ENCODE results near the gene SLC8A1. TPM values are rescaled to one million over a fixed set of nuclear protein-coding genes. Genes with fewer than 3 reads are reported as not detected.
A peak's percentile ranks its signal among the peaks of the same experiment; 100 is the strongest.

SLC8A1 gene
- total RNA-seq, 2 donors from 2014 or later, result 0.43 to 0.64 TPM

- no peak overlapping the region for H3K27ac Mint-ChIP-seq
- H3K36me3 Mint-ChIP-seq, result no peaks in the 10 kb centered on the region
- DNase-seq (ENCODE audit: low spot score in 2 of 2), result no peak
- ATAC-seq, result no peak
- H3K9me3 Mint-ChIP-seq, result no peaks in the 10 kb centered on the region
These were observed 320.7 kb downstream of the SLC8A1 start for GRCh38 chr2:40131081-40131704.

- H3K27ac Mint-ChIP-seq, result no peak overlapping the region
These were observed 321.5 kb downstream of the SLC8A1 start for GRCh38 chr2:40130251-40130994.

GRCh38 chr2:40129725-40130124 lies 322.2 kb downstream of the SLC8A1 start:
- ATAC-seq (no peak), DNase-seq (ENCODE audit: low spot score in 2 of 2) (no peak)
- Mint-ChIP-seq H3K9me3 (no peaks in the 10 kb centered on the region), H3K36me3 (no peaks in the 10 kb centered on the region), H3K27ac (no peak overlapping the region)

More at GRCh38 chr2:40130251-40130994, 321.5 kb downstream of the SLC8A1 start:
- H3K9me3 Mint-ChIP-seq, result no peaks in the 10 kb centered on the region
- DNase-seq (ENCODE audit: low spot score in 2 of 2), result no peak
- ATAC-seq, result no peak
- H3K36me3 Mint-ChIP-seq, result no peaks in the 10 kb centered on the region

GRCh38 chr2:40128796-40129195 lies 323.1 kb downstream of the SLC8A1 start:
- no peak for ATAC-seq
- Mint-ChIP-seq H3K9me3 (no peaks in the 10 kb centered on the region), H3K27ac (no peak overlapping the region), H3K36me3 (no peaks in the 10 kb centered on the region)
- DNase-seq (ENCODE audit: low spot score in 2 of 2), result no peak

GRCh38 chr2:40127890-40128557 lies 323.9 kb downstream of the SLC8A1 start:
- no peaks in the 10 kb centered on the region for H3K9me3 Mint-ChIP-seq
- ATAC-seq (no peak), DNase-seq (ENCODE audit: low spot score in 2 of 2) (no peak)
- no peaks in the 10 kb centered on the region for H3K36me3 Mint-ChIP-seq
- H3K27ac Mint-ChIP-seq, result no peak overlapping the region

- DNase-seq (ENCODE audit: low spot score in 2 of 2) (no peak), ATAC-seq (no peak)
- Mint-ChIP-seq H3K36me3 (no peaks in the 10 kb centered on the region), H3K27ac (peak overlapping the region in 1 of 2 donors; percentile 36), H3K9me3 (no peaks in the 10 kb centered on the region)
These were observed 324.7 kb downstream of the SLC8A1 start for GRCh38 chr2:40127146-40127545.

GRCh38 chr2:40126006-40126405 lies 325.9 kb downstream of the SLC8A1 start:
- DNase-seq (ENCODE audit: low spot score in 2 of 2) (no peak), ATAC-seq (no peak)
- Mint-ChIP-seq H3K9me3 (no peaks in the 10 kb centered on the region), H3K27ac (no peak overlapping the region), H3K36me3 (no peaks in the 10 kb centered on the region)

- no peaks in the 10 kb centered on the region for H3K9me3 Mint-ChIP-seq
- ATAC-seq, result no peak
- H3K36me3 Mint-ChIP-seq, result no peaks in the 10 kb centered on the region
- H3K27ac Mint-ChIP-seq, result no peak overlapping the region
- no peak for DNase-seq (ENCODE audit: low spot score in 2 of 2)
These were observed 328.1 kb downstream of the SLC8A1 start for GRCh38 chr2:40123746-40124145.

GRCh38 chr2:40123326-40123725 lies 328.6 kb downstream of the SLC8A1 start:
- DNase-seq (ENCODE audit: low spot score in 2 of 2), result no peak
- ATAC-seq, result no peak
- Mint-ChIP-seq H3K9me3 (no peaks in the 10 kb centered on the region), H3K36me3 (no peaks in the 10 kb centered on the region), H3K27ac (no peak overlapping the region)

GRCh38 chr2:40120957-40121356 lies 330.9 kb downstream of the SLC8A1 start:
- ATAC-seq, result no peak
- Mint-ChIP-seq H3K36me3 (no peaks in the 10 kb centered on the region), H3K27ac (no peak overlapping the region), H3K9me3 (no peaks in the 10 kb centered on the region)
- no peak for DNase-seq (ENCODE audit: low spot score in 2 of 2)

GRCh38 chr2:40120026-40120425 lies 331.9 kb downstream of the SLC8A1 start:
- Mint-ChIP-seq H3K36me3 (no peaks in the 10 kb centered on the region), H3K9me3 (no peaks in the 10 kb centered on the region), H3K27ac (no peak overlapping the region)
- ATAC-seq (no peak), DNase-seq (ENCODE audit: low spot score in 2 of 2) (no peak)

GRCh38 chr2:40118622-40119021 lies 333.3 kb downstream of the SLC8A1 start:
- no peaks in the 10 kb centered on the region for H3K36me3 Mint-ChIP-seq
- H3K27ac Mint-ChIP-seq, result no peak overlapping the region
- no peak for ATAC-seq
- H3K9me3 Mint-ChIP-seq, result no peaks in the 10 kb centered on the region
- DNase-seq (ENCODE audit: low spot score in 2 of 2), result no peak

- Mint-ChIP-seq H3K9me3 (no peaks in the 10 kb centered on the region), H3K27ac (no peak overlapping the region), H3K36me3 (no peaks in the 10 kb centered on the region)
- DNase-seq (ENCODE audit: low spot score in 2 of 2) (no peak), ATAC-seq (no peak)
These were observed 336.0 kb downstream of the SLC8A1 start for GRCh38 chr2:40115894-40116293.

- DNase-seq (ENCODE audit: low spot score in 2 of 2), result no peak
- H3K9me3 Mint-ChIP-seq, result no peaks in the 10 kb centered on the region
- peak overlapping the region in 1 of 2 donors; percentile 65 for H3K27ac Mint-ChIP-seq
- ATAC-seq, result no peak
- no peaks in the 10 kb centered on the region for H3K36me3 Mint-ChIP-seq
These were observed 336.5 kb downstream of the SLC8A1 start for GRCh38 chr2:40115348-40115747.

GRCh38 chr2:40113997-40114396 lies 337.9 kb downstream of the SLC8A1 start:
- Mint-ChIP-seq H3K36me3 (no peaks in the 10 kb centered on the region), H3K9me3 (no peaks in the 10 kb centered on the region), H3K27ac (no peak overlapping the region)
- ATAC-seq (no peak), DNase-seq (ENCODE audit: low spot score in 2 of 2) (no peak)

GRCh38 chr2:40113272-40113968 lies 338.5 kb downstream of the SLC8A1 start:
- ATAC-seq, result no peak
- H3K27ac Mint-ChIP-seq, result no peak overlapping the region
- no peaks in the 10 kb centered on the region for H3K36me3 Mint-ChIP-seq
- DNase-seq (ENCODE audit: low spot score in 2 of 2), result no peak
- no peaks in the 10 kb centered on the region for H3K9me3 Mint-ChIP-seq

- no peaks in the 10 kb centered on the region for H3K36me3 Mint-ChIP-seq
- ATAC-seq, result no peak
- DNase-seq (ENCODE audit: low spot score in 2 of 2), result no peak
- no peaks in the 10 kb centered on the region for H3K9me3 Mint-ChIP-seq
- H3K27ac Mint-ChIP-seq, result no peak overlapping the region
These were observed 342.5 kb downstream of the SLC8A1 start for GRCh38 chr2:40109381-40109780.

Data from activated naive CD4-positive, alpha-beta T cell treated with anti-CD3 and anti-CD28 coated beads, Interleukin-2, amount 50 U/mL, for 72 hours (primary cell).